Right forelimb (tissue), 1 donor: ENCODE data around the gene GMCL2.
"Not testable (repeated sequence)": the region's sequence is repeated elsewhere in the genome, so short reads cannot be mapped to it uniquely, and the experiment has no call there.

Experiments used
- DNase-seq: peaks from one replicate; pipeline ENCODE4 v3.0.0-alpha.2; 2018

The GMCL2 gene

GRCh38 chr5:178187014-178187413 is at the start of gene GMCL2:
Gene GMCL2 (minus strand): TSS chr5:178187371. CDS start chr5:178187299, 72 bp downstream.
- no peak for DNase-seq

- DNase-seq = no peak
Observed at GRCh38 chr5:178236679-178237078, 49.5 kb upstream of the GMCL2 start.

- DNase-seq = no peak
Observed at GRCh38 chr5:178236126-178236525, 49.0 kb upstream of the GMCL2 start.

GRCh38 chr5:178235588-178235974 is 48.4 kb upstream of the GMCL2 start:
- DNase-seq = no peak

- peak; percentile 88 for DNase-seq
Observed at GRCh38 chr5:178234750-178235587, 47.8 kb upstream of the GMCL2 start.

- DNase-seq = no peak
Observed at GRCh38 chr5:178234121-178234749, 47.1 kb upstream of the GMCL2 start.

GRCh38 chr5:178232920-178233429 is 45.8 kb upstream of the GMCL2 start:
- DNase-seq = no peak

- DNase-seq = peak; percentile 87
Observed at GRCh38 chr5:178232124-178232919, 45.2 kb upstream of the GMCL2 start, which contains the start of gene PHYKPL. Gene PHYKPL (minus strand): TSS chr5:178232802. CDS start chr5:178232550, 252 bp downstream.

GRCh38 chr5:178231539-178232123 is 44.5 kb upstream of the GMCL2 start:
- no peak for DNase-seq

GRCh38 chr5:178230879-178231538 is 43.8 kb upstream of the GMCL2 start:
- no peak for DNase-seq

- no peak for DNase-seq
Observed at GRCh38 chr5:178229861-178230260, 42.7 kb upstream of the GMCL2 start.

GRCh38 chr5:178229111-178229510 is 41.9 kb upstream of the GMCL2 start:
- not testable (repeated sequence) for DNase-seq

GRCh38 chr5:178228609-178229008 is 41.4 kb upstream of the GMCL2 start:
- DNase-seq = no peak

GRCh38 chr5:178227929-178228328 is 40.8 kb upstream of the GMCL2 start:
- DNase-seq = no peak

- DNase-seq = no peak
Observed at GRCh38 chr5:178227138-178227659, 40.0 kb upstream of the GMCL2 start.

- no peak for DNase-seq
Observed at GRCh38 chr5:178225174-178225573, 38.0 kb upstream of the GMCL2 start.

GRCh38 chr5:178224403-178224802 is 37.2 kb upstream of the GMCL2 start:
- DNase-seq = no peak

- no peak for DNase-seq
Observed at GRCh38 chr5:178223828-178224335, 36.7 kb upstream of the GMCL2 start.

- DNase-seq = no peak
Observed at GRCh38 chr5:178223196-178223773, 36.1 kb upstream of the GMCL2 start.

GRCh38 chr5:178222292-178222691 is 35.1 kb upstream of the GMCL2 start:
- no peak for DNase-seq

- DNase-seq = no peak
Observed at GRCh38 chr5:178221853-178222252, 34.7 kb upstream of the GMCL2 start.
